Measurements from ENCODE around the gene SMARCA1.
"Not testable (repeated sequence)": the region's sequence is repeated elsewhere in the genome, so short reads cannot be mapped to it uniquely, and the experiment has no call there.

Gene SMARCA1

GRCh38 chrX:129566073-129566472, 42.8 kb upstream of the SMARCA1 start:
- H3K4me3 ChIP-seq (ENCODE audit: low read length), result no peak overlapping the region
- no peak overlapping the region for H3K27ac ChIP-seq (ENCODE audit: low read length)
- H3K79me2 ChIP-seq (ENCODE audit: low read length), result no peaks in the 10 kb centered on the region
- no peak overlapping the region for H3K4me2 ChIP-seq (ENCODE audit: low read depth, low read length)
- H3F3A ChIP-seq (ENCODE audit: insufficient read depth, low read length), result no peaks in the 10 kb centered on the region
- no peaks in the 10 kb centered on the region for H3K4me1 ChIP-seq (ENCODE audit: low read length)
- DNase-seq, result no peak
- no peaks in the 10 kb centered on the region for H3K9me3 ChIP-seq (replicated peaks; ENCODE audit: insufficient read depth, low read length)
- no peak for TF ChIP-seq CTCF (IDR thresholded peaks at IDR 0.05; ENCODE audit: low read length)
- no peaks in the 10 kb centered on the region for H3K36me3 ChIP-seq (replicated peaks; ENCODE audit: insufficient read depth, low read length)
- no peaks in the 10 kb centered on the region for H3K27me3 ChIP-seq (replicated peaks; ENCODE audit: insufficient read depth, low read length)
- H2AFZ ChIP-seq (ENCODE audit: low read length), result no peak overlapping the region
- no peak overlapping the region for H3K9ac ChIP-seq (ENCODE audit: low read length)
- H3K9me2 ChIP-seq (replicated peaks; ENCODE audit: insufficient read depth, low read length), result no peaks in the 10 kb centered on the region
- no peaks in the 10 kb centered on the region for H4K20me1 ChIP-seq (ENCODE audit: insufficient read depth, low read length)

GRCh38 chrX:129565046-129565650, 41.9 kb upstream of the SMARCA1 start:
- TF ChIP-seq EZH2 (optimal IDR thresholded peaks at IDR 0.05; ENCODE audit: low read depth, low read length), result no peak
- no peak for TF ChIP-seq CTCF (IDR thresholded peaks at IDR 0.05; ENCODE audit: low read length)
- no peak for TF ChIP-seq EZH2phosphoT487 (IDR thresholded peaks at IDR 0.05; ENCODE audit: low read length)
- no peak overlapping the region for H3K4me3 ChIP-seq (ENCODE audit: low read length)
- DNase-seq, result no peak
- no peak overlapping the region for H3K4me2 ChIP-seq (ENCODE audit: low read depth, low read length)
- no peaks in the 10 kb centered on the region for H3K27me3 ChIP-seq (replicated peaks; ENCODE audit: insufficient read depth, low read length)
- H2AFZ ChIP-seq (ENCODE audit: low read length), result no peak overlapping the region
- no peaks in the 10 kb centered on the region for H3K4me1 ChIP-seq (ENCODE audit: low read length)
- H3K36me3 ChIP-seq (replicated peaks; ENCODE audit: insufficient read depth, low read length), result no peaks in the 10 kb centered on the region
- no peaks in the 10 kb centered on the region for H3K9me2 ChIP-seq (replicated peaks; ENCODE audit: insufficient read depth, low read length)
- no peaks in the 10 kb centered on the region for H3K79me2 ChIP-seq (ENCODE audit: low read length)
- no peaks in the 10 kb centered on the region for H3K9me3 ChIP-seq (replicated peaks; ENCODE audit: insufficient read depth, low read length)
- no peak overlapping the region for H3K9ac ChIP-seq (ENCODE audit: low read length)
- H3K27ac ChIP-seq (ENCODE audit: low read length), result no peak overlapping the region
- H3F3A ChIP-seq (ENCODE audit: insufficient read depth, low read length), result no peaks in the 10 kb centered on the region
- H4K20me1 ChIP-seq (ENCODE audit: insufficient read depth, low read length), result no peaks in the 10 kb centered on the region

GRCh38 chrX:129564345-129564744, 41.1 kb upstream of the SMARCA1 start:
- DNase-seq; H2AFZ ChIP-seq (ENCODE audit: low read length); H3K79me2 ChIP-seq (ENCODE audit: low read length); H3K4me1 ChIP-seq (ENCODE audit: low read length); H3F3A ChIP-seq (ENCODE audit: insufficient read depth, low read length); H3K9me2 ChIP-seq (replicated peaks; ENCODE audit: insufficient read depth, low read length); H3K4me3 ChIP-seq (ENCODE audit: low read length); H3K27ac ChIP-seq (ENCODE audit: low read length); H3K9ac ChIP-seq (ENCODE audit: low read length); H3K36me3 ChIP-seq (replicated peaks; ENCODE audit: insufficient read depth, low read length); H3K9me3 ChIP-seq (replicated peaks; ENCODE audit: insufficient read depth, low read length); H3K27me3 ChIP-seq (replicated peaks; ENCODE audit: insufficient read depth, low read length); H3K4me2 ChIP-seq (ENCODE audit: low read depth, low read length); H4K20me1 ChIP-seq (ENCODE audit: insufficient read depth, low read length): not testable (repeated sequence)

GRCh38 chrX:129561453-129561852, 38.2 kb upstream of the SMARCA1 start:
- no peak for TF ChIP-seq EZH2phosphoT487 (IDR thresholded peaks at IDR 0.05; ENCODE audit: low read length)
- no peak for TF ChIP-seq EZH2 (optimal IDR thresholded peaks at IDR 0.05; ENCODE audit: low read depth, low read length)
- no peak for TF ChIP-seq CTCF (IDR thresholded peaks at IDR 0.05; ENCODE audit: low read length)
- H3K4me1 ChIP-seq (ENCODE audit: low read length), result no peaks in the 10 kb centered on the region
- no peak overlapping the region for H3K4me2 ChIP-seq (ENCODE audit: low read depth, low read length)
- no peak overlapping the region for H2AFZ ChIP-seq (ENCODE audit: low read length)
- no peak overlapping the region for H3K4me3 ChIP-seq (ENCODE audit: low read length)
- H3K36me3 ChIP-seq (replicated peaks; ENCODE audit: insufficient read depth, low read length), result no peaks in the 10 kb centered on the region
- no peaks in the 10 kb centered on the region for H3K79me2 ChIP-seq (ENCODE audit: low read length)
- no peak for DNase-seq
- H3K27ac ChIP-seq (ENCODE audit: low read length), result no peak overlapping the region
- H3K9ac ChIP-seq (ENCODE audit: low read length), result no peak overlapping the region
- H4K20me1 ChIP-seq (ENCODE audit: insufficient read depth, low read length), result no peaks in the 10 kb centered on the region
- H3K27me3 ChIP-seq (replicated peaks; ENCODE audit: insufficient read depth, low read length), result no peaks in the 10 kb centered on the region
- no peaks in the 10 kb centered on the region for H3F3A ChIP-seq (ENCODE audit: insufficient read depth, low read length)
- no peaks in the 10 kb centered on the region for H3K9me2 ChIP-seq (replicated peaks; ENCODE audit: insufficient read depth, low read length)
- no peaks in the 10 kb centered on the region for H3K9me3 ChIP-seq (replicated peaks; ENCODE audit: insufficient read depth, low read length)

Data from MM.1S (cell line).